ENCODE results near the gene ASB16.

DNA sequence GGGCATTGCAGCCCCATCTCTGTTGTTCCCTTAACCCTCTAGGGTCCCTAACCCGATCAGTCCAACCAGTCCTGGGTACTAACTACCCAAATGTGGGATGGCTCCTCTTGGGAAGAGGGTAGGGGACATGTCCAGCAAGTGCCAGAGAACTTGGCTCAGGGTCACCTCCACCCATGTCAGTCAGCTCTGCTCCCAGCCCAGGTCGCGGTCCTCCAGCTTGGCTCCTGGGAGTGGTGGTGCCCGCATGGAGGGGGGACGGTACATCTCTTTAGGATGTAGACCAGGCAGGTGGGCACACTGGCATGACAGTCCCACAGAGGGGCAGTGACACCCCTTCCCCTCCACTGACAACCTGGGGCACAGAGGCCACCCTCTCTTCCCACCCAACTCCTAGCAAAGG, 22.2 kb downstream of the ASB16 start:
- TF ChIP-seq POLR2A (IDR thresholded peaks at IDR 0.05; ENCODE audit: low read length), result no peak
- TF ChIP-seq GATA1 (IDR thresholded peaks at IDR 0.05; ENCODE audit: low read depth, low read length), result no peak

Measured in erythroblast (primary cell).